M059J (cell line): ENCODE results near the gene PDIA5. TPM values are rescaled to one million over a fixed set of nuclear protein-coding genes. Genes with fewer than 3 reads are reported as not detected.
A peak's percentile ranks its signal among the peaks of the same experiment; 100 is the strongest.

Experiments
- DNase-seq: peaks from one replicate; pipeline ENCODE4 v3.0.0-alpha.2; 2012; ENCODE audit warnings: low read depth
- total RNA-seq: library from RNA; depleted of rRNA; stranded (reverse); fragments of >200 nt; shearing (Covaris generic); gene quantifications from 2 replicates; pipeline ENCODE4 v1.2.3, GENCODE V29; 2014

Gene PDIA5
- total RNA-seq, 1 experiment from 2014 or later, result 39.1 TPM

GRCh38 chr3:123042413-123042812, 24.4 kb upstream of the PDIA5 start:
- DNase-seq, result no peak

- DNase-seq, result peak; percentile 70
Measured at GRCh38 chr3:123044981-123045763, 21.7 kb upstream of the PDIA5 start.

GRCh38 chr3:123046262-123047061, 20.4 kb upstream of the PDIA5 start:
- peak; percentile 61 for DNase-seq

- no peak for DNase-seq
Measured at GRCh38 chr3:123047062-123047319, 19.8 kb upstream of the PDIA5 start.

GRCh38 chr3:123048480-123049237, 18.2 kb upstream of the PDIA5 start:
- no peak for DNase-seq

GRCh38 chr3:123050666-123051065, 16.2 kb upstream of the PDIA5 start:
- no peak for DNase-seq

GRCh38 chr3:123053107-123053506, 13.7 kb upstream of the PDIA5 start:
- no peak for DNase-seq

- no peak for DNase-seq
Measured at GRCh38 chr3:123054109-123054778, 12.6 kb upstream of the PDIA5 start.

GRCh38 chr3:123054931-123055330, 11.9 kb upstream of the PDIA5 start:
- no peak for DNase-seq

GRCh38 chr3:123055352-123055751, 11.5 kb upstream of the PDIA5 start:
- no peak for DNase-seq

- no peak for DNase-seq
Measured at GRCh38 chr3:123058505-123058904, 8.3 kb upstream of the PDIA5 start.

GRCh38 chr3:123060054-123060453, 6.8 kb upstream of the PDIA5 start:
- DNase-seq, result no peak

GRCh38 chr3:123061856-123062255, 5.0 kb upstream of the PDIA5 start:
- no peak for DNase-seq

- no peak for DNase-seq
Measured at GRCh38 chr3:123063034-123063433, 3.8 kb upstream of the PDIA5 start.

GRCh38 chr3:123064506-123064905, 2.3 kb upstream of the PDIA5 start:
- DNase-seq, result no peak

- peak; percentile 42 for DNase-seq
Measured at GRCh38 chr3:123064914-123065313, 1.9 kb upstream of the PDIA5 start.

GRCh38 chr3:123066599-123066895, 278 bp upstream of the PDIA5 start:
- DNase-seq, result no peak

- DNase-seq, result no peak
Measured at GRCh38 chr3:123067689-123068600, 1.1 kb downstream of the PDIA5 start.

- DNase-seq, result no peak
Measured at GRCh38 chr3:123068601-123069381, 2.0 kb downstream of the PDIA5 start.

- DNase-seq, result no peak
Measured at GRCh38 chr3:123070510-123070909, 3.7 kb downstream of the PDIA5 start.
